Measurements from ENCODE around the gene PUM2. TPM values are rescaled to one million over a fixed set of nuclear protein-coding genes. Genes with fewer than 3 reads are reported as not detected.
"Not testable (repeated sequence)": the region's sequence is repeated elsewhere in the genome, so short reads cannot be mapped to it uniquely, and the experiment has no call there.

Gene PUM2
- total and polyA plus RNA-seq, 2 experiments from 2014 or later, result 13.6 to 18.3 TPM

DNA sequence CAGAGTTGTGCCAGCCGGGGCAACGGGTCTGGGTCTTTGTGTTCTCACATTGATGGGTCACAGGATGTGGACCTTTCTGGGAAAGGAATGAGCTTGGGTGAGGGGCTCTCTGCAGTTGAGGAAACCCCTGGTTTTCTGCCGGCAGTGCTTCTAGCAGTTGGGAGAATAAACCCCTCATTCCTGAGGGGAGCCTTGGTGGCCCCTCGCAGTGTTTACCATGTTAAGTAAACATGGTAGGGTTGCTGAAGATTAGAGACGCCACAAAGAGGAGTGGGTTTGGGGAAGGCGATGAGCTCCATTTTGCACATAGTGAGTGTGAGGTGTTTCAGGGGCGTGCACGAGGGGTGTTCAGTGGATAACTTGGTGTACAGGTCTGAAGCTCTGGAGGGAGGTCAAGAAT, 27.7 kb upstream of the PUM2 start:
- WGBS, 2 experiments (ENCODE audit: low coverage in 1 of 2, low lambda C conversion rate in 2 of 2, missing lambda C conversion rate in 2 of 2), result 78 to 81% methylated on average over 8 of the region's 8 CpGs
- no peak overlapping the region for H3K27ac ChIP-seq
- no peak overlapping the region for H3K4me2 ChIP-seq (ENCODE audit: unreplicated experiment)
- DNase-seq, result no peak
- H3K9me2 ChIP-seq (ENCODE audit: insufficient read depth), result no peaks in the 10 kb centered on the region
- no peaks in the 10 kb centered on the region for H4K20me1 ChIP-seq (ENCODE audit: insufficient read depth)
- H3K36me3 ChIP-seq (ENCODE audit: low read depth), result no peaks in the 10 kb centered on the region
- H3K27me3 ChIP-seq (replicated peaks; ENCODE audit: insufficient read depth), result no peaks in the 10 kb centered on the region
- peaks cover 3% of the 10 kb centered on the region; the same call in 1 of the 2 replicates for H3F3A ChIP-seq (ENCODE audit: insufficient read depth)
- in situ Hi-C loops (cut with MboI), result loop anchor here (25.0 kb wide), 1 partner anchor 559 kb away; no protein-coding TSS in a partner anchor
- H3K79me2 ChIP-seq (ENCODE audit: insufficient read depth), result no peaks in the 10 kb centered on the region
- no peak overlapping the region for H2AFZ ChIP-seq
- no peak overlapping the region for H3K4me3 ChIP-seq
- H3K4me1 ChIP-seq (ENCODE audit: insufficient read depth), result peaks cover 4% of the 10 kb centered on the region; the same call in 1 of the 2 replicates
- H3K9me3 ChIP-seq (ENCODE audit: low read depth), result no peaks in the 10 kb centered on the region
- TF ChIP-seq EZH2 (IDR thresholded peaks at IDR 0.05; ENCODE audit: insufficient read depth, poor library complexity, severe bottlenecking), result no peak
- no peak for TF ChIP-seq EZH2phosphoT487 (IDR thresholded peaks at IDR 0.05; ENCODE audit: insufficient read depth, low read depth)
- no peak overlapping the region for H3K9ac ChIP-seq

GRCh38 chr2:20377741-20378140, 27.1 kb upstream of the PUM2 start:
- H3K4me1 ChIP-seq (ENCODE audit: insufficient read depth), result no peaks in the 10 kb centered on the region
- TF ChIP-seq EZH2 (IDR thresholded peaks at IDR 0.05; ENCODE audit: insufficient read depth, poor library complexity, severe bottlenecking) (no peak), EZH2phosphoT487 (IDR thresholded peaks at IDR 0.05; ENCODE audit: insufficient read depth, low read depth) (no peak)
- no peak overlapping the region for H3K27ac ChIP-seq
- H3K9me3 ChIP-seq (ENCODE audit: low read depth), result no peaks in the 10 kb centered on the region
- H3K4me3 ChIP-seq, result no peak overlapping the region
- H3K9ac ChIP-seq, result no peak overlapping the region
- no peaks in the 10 kb centered on the region for H3K9me2 ChIP-seq (ENCODE audit: insufficient read depth)
- WGBS, 2 experiments (ENCODE audit: low coverage in 1 of 2, low lambda C conversion rate in 2 of 2, missing lambda C conversion rate in 2 of 2), result 93 to 94% methylated on average over 4 of the region's 4 CpGs
- H3F3A ChIP-seq (ENCODE audit: insufficient read depth), result no peaks in the 10 kb centered on the region
- no peaks in the 10 kb centered on the region for H3K27me3 ChIP-seq (replicated peaks; ENCODE audit: insufficient read depth)
- DNase-seq, result no peak
- in situ Hi-C loops (cut with MboI), result loop anchor here (25.0 kb wide), 1 partner anchor 560 kb away; no protein-coding TSS in a partner anchor
- H2AFZ ChIP-seq, result no peak overlapping the region
- no peaks in the 10 kb centered on the region for H4K20me1 ChIP-seq (ENCODE audit: insufficient read depth)
- no peaks in the 10 kb centered on the region for H3K36me3 ChIP-seq (ENCODE audit: low read depth)
- H3K79me2 ChIP-seq (ENCODE audit: insufficient read depth), result no peaks in the 10 kb centered on the region
- H3K4me2 ChIP-seq (ENCODE audit: unreplicated experiment), result no peak overlapping the region

- H3K79me2 ChIP-seq (ENCODE audit: insufficient read depth), result not testable (repeated sequence)
Observed at GRCh38 chr2:20374982-20375381, 24.3 kb upstream of the PUM2 start.

DNA sequence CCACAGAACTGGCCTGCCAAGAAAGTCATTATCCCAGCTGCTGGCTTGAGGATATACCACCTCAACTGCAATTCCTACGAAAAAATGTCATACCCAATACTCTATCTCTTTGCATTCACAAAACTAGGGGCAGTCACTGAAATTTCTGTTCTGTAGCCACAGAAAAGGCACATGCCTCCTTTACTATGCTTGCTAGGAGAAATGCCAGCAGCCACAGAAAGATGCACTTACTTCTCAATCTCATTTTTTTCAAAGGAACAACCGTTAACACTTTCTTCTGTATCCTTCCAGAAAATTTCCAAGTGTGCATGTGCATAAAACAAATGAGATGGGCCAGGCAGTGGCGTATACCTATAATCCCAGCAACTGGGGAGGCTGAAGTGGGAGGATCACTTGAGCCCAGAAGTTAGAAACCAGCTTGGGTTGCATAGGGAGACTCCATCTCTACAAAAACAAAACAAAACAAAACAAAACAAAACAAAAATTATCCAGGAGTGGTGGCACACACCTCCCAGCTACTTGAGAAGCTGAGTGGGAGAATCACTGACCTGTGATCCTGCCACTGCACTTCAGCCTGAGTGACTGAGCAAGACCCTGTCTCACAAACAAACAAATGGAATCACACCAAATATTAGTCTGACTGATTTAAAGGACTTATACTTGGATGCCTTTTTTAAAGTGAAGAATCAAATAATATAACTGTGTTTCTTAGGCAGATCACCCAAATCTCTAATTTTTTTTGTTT, 22.4 kb upstream of the PUM2 start:
- H3K4me2 ChIP-seq (ENCODE audit: unreplicated experiment), result no peak overlapping the region
- H3K4me1 ChIP-seq (ENCODE audit: insufficient read depth), result no peaks in the 10 kb centered on the region
- in situ Hi-C loops (cut with MboI), result no loop called here
- no peaks in the 10 kb centered on the region for H3K9me3 ChIP-seq (ENCODE audit: low read depth)
- H3K4me3 ChIP-seq, result no peak overlapping the region
- no peak for DNase-seq
- H3K27ac ChIP-seq, result no peak overlapping the region
- H4K20me1 ChIP-seq (ENCODE audit: insufficient read depth), result no peaks in the 10 kb centered on the region
- no peak overlapping the region for H3K9ac ChIP-seq
- H3K9me2 ChIP-seq (ENCODE audit: insufficient read depth), result no peaks in the 10 kb centered on the region
- TF ChIP-seq EZH2 (IDR thresholded peaks at IDR 0.05; ENCODE audit: insufficient read depth, poor library complexity, severe bottlenecking), result no peak
- TF ChIP-seq EZH2phosphoT487 (IDR thresholded peaks at IDR 0.05; ENCODE audit: insufficient read depth, low read depth), result no peak
- H3F3A ChIP-seq (ENCODE audit: insufficient read depth), result no peaks in the 10 kb centered on the region
- no peaks in the 10 kb centered on the region for H3K36me3 ChIP-seq (ENCODE audit: low read depth)
- H3K27me3 ChIP-seq (replicated peaks; ENCODE audit: insufficient read depth), result no peaks in the 10 kb centered on the region; the same call in 1 of the 2 replicates
- no peak overlapping the region for H2AFZ ChIP-seq
- 84 to 92% methylated on average over 3 of the region's 3 CpGs for WGBS, 2 experiments (ENCODE audit: low coverage in 1 of 2, low lambda C conversion rate in 2 of 2, missing lambda C conversion rate in 2 of 2)
- no peaks in the 10 kb centered on the region for H3K79me2 ChIP-seq (ENCODE audit: insufficient read depth)

More at GRCh38 chr2:20374982-20375381, 24.3 kb upstream of the PUM2 start:
- H3K9me3 ChIP-seq (ENCODE audit: low read depth); H3K4me2 ChIP-seq (ENCODE audit: unreplicated experiment); H4K20me1 ChIP-seq (ENCODE audit: insufficient read depth); H3K4me3 ChIP-seq; H3K36me3 ChIP-seq (ENCODE audit: low read depth); H2AFZ ChIP-seq; H3F3A ChIP-seq (ENCODE audit: insufficient read depth); H3K9ac ChIP-seq; H3K27ac ChIP-seq; H3K27me3 ChIP-seq (replicated peaks; ENCODE audit: insufficient read depth); DNase-seq; H3K4me1 ChIP-seq (ENCODE audit: insufficient read depth); H3K9me2 ChIP-seq (ENCODE audit: insufficient read depth): not testable (repeated sequence)
- 85% methylated on average over 13 of the region's 13 CpGs for WGBS, 2 experiments (ENCODE audit: low coverage in 1 of 2, low lambda C conversion rate in 2 of 2, missing lambda C conversion rate in 2 of 2)
- in situ Hi-C loops (cut with MboI), result loop anchor here (25.0 kb wide), 1 partner anchor 562 kb away; no protein-coding TSS in a partner anchor

All from GM23248 (cell line).